KMS-11 (cell line): Measurements from ENCODE around the gene GNAT2.

Experiments used
- H2AFZ ChIP-seq: fragments of 200-600 bp; sonication (generic); 2 replicates; pipeline ENCODE4 v1.6.1; 2016; ENCODE audit warnings: antibody characterized with exemption, mixed run types, low read depth
- H3K27ac ChIP-seq: fragments of 200-600 bp; sonication (generic); 2 replicates; pipeline ENCODE4 v1.6.1; 2016; ENCODE audit warnings: mild to moderate bottlenecking, mixed run types
- H3K27me3 ChIP-seq: fragments of 200-600 bp; sonication (generic); 2 replicates; pipeline ENCODE4 v1.6.1; 2017; ENCODE audit warnings: mild to moderate bottlenecking, low read depth, mixed run types, moderate library complexity; ENCODE audit not compliant: insufficient read depth
- H3K36me3 ChIP-seq: fragments of 200-600 bp; sonication (generic); 2 replicates; pipeline ENCODE4 v1.6.1; 2017; ENCODE audit warnings: mild to moderate bottlenecking, mixed run types; ENCODE audit not compliant: insufficient read depth
- H3K4me1 ChIP-seq: fragments of 200-600 bp; sonication (generic); 2 replicates; pipeline ENCODE4 v1.6.1; 2016; ENCODE audit warnings: mild to moderate bottlenecking, low read depth, mixed run types; ENCODE audit not compliant: poor library complexity, severe bottlenecking
- H3K4me2 ChIP-seq: fragments of 200-600 bp; sonication (generic); 2 replicates; pipeline ENCODE4 v1.7.0; 2016; ENCODE audit warnings: mild to moderate bottlenecking, mixed run types
- H3K4me3 ChIP-seq: fragments of 200-600 bp; sonication (generic); IDR thresholded peaks from 2 replicates; pipeline ENCODE4 v1.6.1; 2017; ENCODE audit warnings: low read depth, low read length, mixed read lengths; ENCODE audit not compliant: insufficient read depth
- H3K79me2 ChIP-seq: fragments of 200-600 bp; sonication (generic); 2 replicates; pipeline ENCODE4 v1.6.1; 2016; ENCODE audit warnings: low read depth, mixed run types; ENCODE audit not compliant: insufficient read depth
- H3K9ac ChIP-seq: fragments of 200-600 bp; sonication (generic); 2 replicates; pipeline ENCODE4 v1.6.1; 2016; ENCODE audit warnings: mild to moderate bottlenecking, mixed run types
- H4K20me1 ChIP-seq: fragments of 200-600 bp; sonication (generic); 2 replicates; pipeline ENCODE4 v1.6.1; 2016; ENCODE audit warnings: mild to moderate bottlenecking, mixed run types; ENCODE audit not compliant: insufficient read depth
- CTCF ChIP-seq: fragments of 200-600 bp; sonication (generic); conservative IDR thresholded peaks from 2 replicates; pipeline ENCODE4 v1.6.1; 2017; ENCODE audit warnings: low read depth, mild to moderate bottlenecking, antibody characterized with exemption, low read length, moderate library complexity, mixed read lengths

The GNAT2 gene

GRCh38 chr1:109573785-109574184 lies 45.6 kb downstream of the GNAT2 start:
- Histone ChIP-seq H2AFZ (no peak overlapping the region), H3K4me1 (no peaks in the 10 kb centered on the region), H3K4me2 (no peak overlapping the region), H3K9ac (no peak overlapping the region), H4K20me1 (0 out of 2 replicates have a peak, but pooled peaks cover 7% of the 10 kb centered on the region), H3K4me3 (no peak overlapping the region), H3K27ac (no peak overlapping the region), H3K27me3 (no peaks in the 10 kb centered on the region), H3K36me3 (no peaks in the 10 kb centered on the region), H3K79me2 (peaks cover 28% of the 10 kb centered on the region)
- TF ChIP-seq CTCF: no peak

GRCh38 chr1:109570414-109570813 lies 49.0 kb downstream of the GNAT2 start:
- no peak overlapping the region for H2AFZ ChIP-seq
- no peak overlapping the region for H3K27ac ChIP-seq
- H3K9ac ChIP-seq: no peak overlapping the region
- no peak overlapping the region for H3K4me3 ChIP-seq
- no peaks in the 10 kb centered on the region for H3K27me3 ChIP-seq
- peaks cover 5% of the 10 kb centered on the region for H3K4me1 ChIP-seq
- no peaks in the 10 kb centered on the region for H3K36me3 ChIP-seq
- peaks cover 62% of the 10 kb centered on the region for H3K79me2 ChIP-seq
- H4K20me1 ChIP-seq: peaks cover 7% of the 10 kb centered on the region; the same call in 1 of the 2 replicates
- no peak for TF ChIP-seq CTCF
- H3K4me2 ChIP-seq: no peak overlapping the region

GRCh38 chr1:109569323-109569722 lies 50.1 kb downstream of the GNAT2 start:
- Histone ChIP-seq H3K4me3 (no peak overlapping the region), H3K4me1 (peaks cover 11% of the 10 kb centered on the region), H3K27ac (no peak overlapping the region), H3K9ac (no peak overlapping the region), H3K27me3 (no peaks in the 10 kb centered on the region), H4K20me1 (peaks cover 7% of the 10 kb centered on the region; the same call in 1 of the 2 replicates), H3K36me3 (no peaks in the 10 kb centered on the region), H3K4me2 (no peak overlapping the region), H3K79me2 (peaks cover 73% of the 10 kb centered on the region), H2AFZ (no peak overlapping the region)
- TF ChIP-seq CTCF: no peak

- H3K27ac ChIP-seq: no peak overlapping the region
- peaks cover 12% of the 10 kb centered on the region for H3K4me1 ChIP-seq
- no peak for TF ChIP-seq CTCF
- H4K20me1 ChIP-seq: peaks cover 7% of the 10 kb centered on the region; the same call in 1 of the 2 replicates
- H3K4me2 ChIP-seq: no peak overlapping the region
- H3K4me3 ChIP-seq: no peak overlapping the region
- H3K27me3 ChIP-seq: no peaks in the 10 kb centered on the region
- peaks cover 85% of the 10 kb centered on the region for H3K79me2 ChIP-seq
- H2AFZ ChIP-seq: no peak overlapping the region
- no peaks in the 10 kb centered on the region for H3K36me3 ChIP-seq
- no peak overlapping the region for H3K9ac ChIP-seq
Observed at GRCh38 chr1:109567877-109568672, 51.3 kb downstream of the GNAT2 start.
